Stimulated activated CD4-positive, alpha-beta T cell treated with anti-CD3 and anti-CD28 coated beads, Interleukin-15, amount 100 ng/mL, for 48 hours (primary cell): Measurements from ENCODE around the gene ARHGAP44.

Experiments
- DNase-seq, 2 donors: peaks; one replicate each; pipeline ENCODE4 v3.0.0-alpha.2; 2020; ENCODE audit warnings: low read depth in 2 of 2

Gene ARHGAP44, protein sequence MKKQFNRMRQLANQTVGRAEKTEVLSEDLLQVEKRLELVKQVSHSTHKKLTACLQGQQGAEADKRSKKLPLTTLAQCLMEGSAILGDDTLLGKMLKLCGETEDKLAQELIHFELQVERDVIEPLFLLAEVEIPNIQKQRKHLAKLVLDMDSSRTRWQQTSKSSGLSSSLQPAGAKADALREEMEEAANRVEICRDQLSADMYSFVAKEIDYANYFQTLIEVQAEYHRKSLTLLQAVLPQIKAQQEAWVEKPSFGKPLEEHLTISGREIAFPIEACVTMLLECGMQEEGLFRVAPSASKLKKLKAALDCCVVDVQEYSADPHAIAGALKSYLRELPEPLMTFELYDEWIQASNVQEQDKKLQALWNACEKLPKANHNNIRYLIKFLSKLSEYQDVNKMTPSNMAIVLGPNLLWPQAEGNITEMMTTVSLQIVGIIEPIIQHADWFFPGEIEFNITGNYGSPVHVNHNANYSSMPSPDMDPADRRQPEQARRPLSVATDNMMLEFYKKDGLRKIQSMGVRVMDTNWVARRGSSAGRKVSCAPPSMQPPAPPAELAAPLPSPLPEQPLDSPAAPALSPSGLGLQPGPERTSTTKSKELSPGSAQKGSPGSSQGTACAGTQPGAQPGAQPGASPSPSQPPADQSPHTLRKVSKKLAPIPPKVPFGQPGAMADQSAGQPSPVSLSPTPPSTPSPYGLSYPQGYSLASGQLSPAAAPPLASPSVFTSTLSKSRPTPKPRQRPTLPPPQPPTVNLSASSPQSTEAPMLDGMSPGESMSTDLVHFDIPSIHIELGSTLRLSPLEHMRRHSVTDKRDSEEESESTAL

DNA sequence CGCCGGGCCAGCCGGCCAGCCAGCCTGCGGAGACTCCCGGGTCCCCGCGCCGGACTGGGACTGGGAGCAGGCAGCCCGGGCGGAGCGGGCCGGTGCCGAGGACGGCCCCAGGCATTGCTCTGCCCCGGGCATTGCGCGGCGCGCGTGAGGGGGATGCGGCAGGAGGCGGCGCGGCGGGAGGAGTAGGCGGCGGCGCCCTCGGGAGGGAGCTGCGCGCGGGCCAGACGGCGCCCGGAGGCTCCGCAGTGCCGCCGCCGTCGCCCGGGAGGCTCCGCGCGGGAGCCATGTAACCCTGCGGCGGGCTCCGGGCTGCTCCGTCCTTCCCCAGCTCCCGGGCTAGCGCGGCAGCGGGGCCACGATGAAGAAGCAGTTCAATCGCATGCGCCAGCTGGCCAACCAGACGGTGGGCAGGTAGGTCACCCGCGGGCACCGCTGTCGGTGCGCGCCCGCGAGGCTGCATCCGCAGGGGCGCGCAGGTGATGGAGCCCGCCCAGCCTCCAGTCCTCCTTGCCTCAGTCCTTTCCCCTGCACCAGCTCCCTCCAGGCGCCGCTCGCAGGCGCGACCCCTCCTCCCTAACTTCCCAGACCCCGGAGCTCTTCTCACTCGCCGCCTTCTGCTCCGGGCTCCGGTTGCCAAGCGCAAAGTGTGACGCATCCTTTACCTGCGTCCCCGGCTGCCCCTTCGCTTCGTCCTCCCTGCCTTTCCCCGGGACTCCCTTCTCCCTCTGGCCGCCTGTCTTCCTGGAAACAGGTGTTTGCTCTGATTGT, at the start of gene ARHGAP44:
TSS of gene ARHGAP44 (plus strand) at position 18 of the 768 bp plus-strand sequence. CDS start at position 359, 341 bp downstream.
- no peak for DNase-seq

DNA sequence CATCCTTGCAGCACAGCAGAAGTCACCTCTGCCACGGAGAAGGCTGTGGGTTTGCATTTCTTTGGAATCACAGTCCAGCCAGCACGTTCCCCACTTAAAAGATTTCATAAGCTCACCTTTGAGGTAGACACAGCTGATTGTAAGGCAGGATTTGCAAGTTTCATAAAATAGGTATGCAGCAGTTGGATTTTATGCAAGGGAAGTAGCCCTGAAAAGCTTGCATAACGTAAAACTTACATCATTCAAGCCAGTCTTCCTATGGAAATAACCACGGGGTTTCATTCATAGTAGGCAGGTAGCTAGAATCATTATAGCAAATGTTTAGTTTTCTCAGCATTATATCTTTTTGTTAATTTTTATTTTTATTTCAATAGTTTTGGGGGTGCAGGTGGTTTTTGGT, 49.8 kb upstream of the ARHGAP44 start:
- DNase-seq, result no peak

DNA sequence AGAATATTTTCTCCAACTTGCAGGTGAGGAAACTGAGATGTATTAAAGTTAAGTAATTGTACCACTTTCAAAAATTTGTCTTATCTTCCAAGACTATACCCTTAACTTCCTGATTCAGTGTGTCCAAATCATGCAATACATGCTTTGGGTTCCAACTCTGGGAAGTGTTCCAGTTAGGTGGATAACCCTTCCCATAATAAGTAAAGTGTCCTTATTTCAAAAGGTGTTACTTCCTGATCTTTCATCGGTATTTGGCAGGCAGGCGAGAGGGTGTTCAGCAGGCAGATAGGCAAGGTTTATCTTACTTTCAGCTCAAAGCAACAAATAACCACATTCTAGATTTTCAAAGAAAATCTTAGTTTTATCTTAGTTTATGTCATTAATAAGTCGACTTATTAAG, 46.3 kb upstream of the ARHGAP44 start:
- no peak for DNase-seq

DNA sequence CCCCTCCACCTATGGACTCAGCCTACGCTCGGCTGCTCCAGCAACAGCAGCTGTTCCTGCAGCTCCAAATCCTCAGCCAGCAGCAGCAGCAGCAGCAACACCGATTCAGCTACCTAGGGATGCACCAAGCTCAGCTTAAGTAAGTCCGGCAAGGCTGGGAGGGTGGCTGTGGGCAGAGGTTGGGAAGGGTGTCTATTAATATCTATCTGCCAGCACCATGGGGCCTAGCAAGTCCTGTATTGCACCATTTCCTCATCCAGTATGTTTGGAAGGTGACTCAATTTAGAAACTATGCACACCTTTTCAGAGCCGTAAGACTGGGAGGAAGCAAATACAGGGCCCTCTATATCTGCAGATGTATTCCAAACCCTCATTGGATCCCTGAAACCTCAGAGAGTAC, 45.0 kb upstream of the ARHGAP44 start:
- DNase-seq, result no peak

DNA sequence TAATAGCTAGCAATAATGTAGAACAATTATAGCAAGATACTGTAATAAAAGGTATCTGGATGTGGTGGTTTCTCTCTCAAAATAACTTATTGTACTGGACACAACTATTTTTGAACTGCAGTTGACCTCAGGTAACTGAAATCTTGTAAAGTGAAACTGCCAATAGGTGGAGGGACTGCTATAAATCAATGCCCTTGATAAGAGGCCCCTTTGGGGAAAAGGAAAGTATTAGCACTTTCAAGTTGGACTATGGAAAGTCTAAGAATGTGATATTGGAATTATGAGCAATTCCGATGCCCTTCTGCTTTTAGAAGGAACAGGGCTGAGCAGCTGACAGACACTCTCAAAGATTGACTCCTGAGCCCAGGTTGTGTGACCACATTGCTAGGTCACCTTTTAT, 44.5 kb upstream of the ARHGAP44 start:
- no peak for DNase-seq

DNA sequence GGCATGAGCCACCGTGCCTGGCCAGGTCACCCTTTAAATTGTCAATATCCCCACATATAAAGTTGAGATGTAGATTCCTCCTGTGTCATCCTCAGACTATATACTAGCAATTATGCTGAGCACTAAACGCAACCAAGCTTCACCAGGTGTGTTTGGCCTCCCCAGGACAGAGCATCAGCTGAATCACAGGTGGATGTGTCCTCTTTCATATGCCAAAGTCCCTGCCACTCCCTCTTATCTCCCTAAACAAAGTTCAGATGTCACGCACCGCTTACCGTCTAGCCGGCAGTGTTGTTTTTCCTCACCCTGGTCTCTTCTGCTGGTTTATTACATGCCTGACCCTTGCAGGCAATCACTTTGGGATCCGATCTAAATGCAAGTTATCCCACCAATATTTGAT, 43.8 kb upstream of the ARHGAP44 start:
- DNase-seq, result no peak

DNA sequence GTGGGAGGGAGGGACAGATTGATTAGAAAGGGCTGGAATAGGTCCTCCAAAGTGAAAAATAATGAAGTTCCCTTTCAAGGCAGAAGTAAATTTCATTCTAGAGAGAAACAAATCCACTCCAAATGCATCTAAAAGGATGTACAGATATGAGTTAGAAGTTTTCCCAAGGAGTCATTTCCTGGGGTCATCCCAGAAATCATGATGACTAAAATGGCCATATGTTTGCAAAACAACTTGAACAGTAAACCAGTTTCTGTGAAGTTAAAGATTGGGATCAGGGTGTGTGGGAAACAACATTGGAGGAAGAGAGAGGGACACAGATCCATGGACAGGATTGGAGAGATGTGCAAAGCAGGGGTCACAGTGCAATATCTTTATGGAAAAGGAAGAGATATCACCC, 32.5 kb upstream of the ARHGAP44 start:
- DNase-seq, result no peak

DNA sequence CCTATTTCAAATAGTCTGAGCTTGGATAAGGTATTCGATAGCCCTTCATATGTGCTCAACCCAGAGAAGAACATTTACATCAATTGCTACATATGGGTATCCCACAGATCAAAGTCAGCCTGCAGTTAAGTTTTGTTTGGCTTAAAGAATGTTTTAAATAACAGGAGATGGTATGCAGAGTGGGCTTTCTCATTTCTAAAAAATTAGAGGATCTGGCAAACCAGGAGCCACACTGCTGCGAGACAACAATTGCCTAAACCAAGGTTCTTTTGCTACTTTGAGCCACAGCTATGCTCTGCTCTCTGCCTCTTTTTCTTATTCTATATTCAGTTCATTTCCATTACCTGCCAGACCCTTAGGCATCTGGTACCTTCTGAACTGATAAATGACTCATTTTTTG, 30.2 kb upstream of the ARHGAP44 start:
- DNase-seq, result no peak

DNA sequence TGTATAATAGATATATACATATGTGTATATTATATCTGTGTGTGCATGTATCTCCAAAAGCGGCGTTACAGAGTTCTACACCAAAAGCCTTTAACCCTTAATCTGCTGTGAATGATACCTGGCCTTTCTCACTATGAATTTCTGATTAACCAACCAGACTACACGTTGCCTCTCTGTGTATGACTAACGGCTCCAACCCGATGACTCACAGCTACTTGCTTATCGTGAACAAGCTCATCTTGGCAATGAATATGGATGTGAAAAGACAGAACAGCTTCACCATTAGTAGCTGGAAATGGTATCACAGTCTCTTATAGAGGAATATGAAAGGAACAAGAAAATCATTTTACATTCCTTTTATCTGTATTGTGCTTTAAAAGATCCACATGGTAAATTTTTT, 23.8 kb upstream of the ARHGAP44 start:
- no peak for DNase-seq

DNA sequence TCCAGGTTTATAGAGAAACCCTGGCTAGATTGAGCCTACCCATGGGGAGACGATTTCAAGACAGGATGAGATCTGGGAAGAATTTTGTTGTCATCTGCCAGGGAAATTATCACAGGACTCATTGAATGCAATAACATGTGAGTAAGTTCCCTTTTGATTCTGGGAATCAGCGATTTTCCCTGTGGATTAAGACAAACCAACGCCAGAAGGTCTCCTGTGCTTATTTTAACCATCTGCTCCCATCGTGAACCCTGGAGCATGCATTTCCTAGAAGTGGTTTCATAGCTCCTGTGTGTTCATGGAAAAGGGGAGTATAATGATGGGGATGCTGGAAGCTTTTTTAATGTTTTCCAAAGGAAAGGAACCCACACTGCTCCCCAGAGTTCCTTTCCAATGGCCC, 21.0 kb upstream of the ARHGAP44 start:
- DNase-seq, result no peak

DNA sequence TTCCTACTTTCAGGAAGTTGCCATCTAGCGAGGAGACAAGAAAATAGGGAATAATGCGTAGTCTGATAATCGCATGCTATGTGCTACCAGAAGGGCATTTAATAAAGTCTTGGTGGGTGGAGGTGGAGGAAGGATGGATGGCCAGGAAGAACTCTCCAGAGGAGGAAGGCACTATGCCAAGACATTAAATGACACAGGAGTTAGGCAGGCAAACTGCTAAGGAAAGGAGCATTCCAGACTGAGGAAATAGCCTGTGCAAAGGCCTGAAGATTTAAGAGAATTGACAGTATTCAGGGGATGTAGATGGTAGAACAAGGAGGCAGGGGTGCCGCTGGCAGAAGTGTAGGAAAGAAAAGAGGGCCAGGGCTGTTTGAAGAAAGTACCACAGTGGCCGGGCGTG, 19.3 kb upstream of the ARHGAP44 start:
- no peak for DNase-seq

DNA sequence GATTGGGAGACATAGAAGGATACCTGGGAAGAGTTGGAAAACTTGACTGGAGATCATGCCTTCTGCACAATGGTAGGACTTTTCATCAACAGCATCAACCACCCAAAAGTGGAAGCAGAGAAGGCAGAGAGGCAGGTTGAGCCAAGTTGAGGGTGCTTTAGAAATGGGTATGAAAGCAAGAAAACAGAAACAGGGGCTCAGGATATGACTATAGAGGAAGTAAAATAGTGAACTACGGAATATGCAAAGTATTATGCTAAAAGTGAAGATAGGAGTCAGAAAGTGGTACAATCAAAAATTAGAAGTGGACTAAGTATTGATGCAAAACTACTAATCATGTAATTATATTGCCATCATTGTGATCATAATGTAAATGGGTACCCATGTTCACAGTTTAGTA, 16.1 kb upstream of the ARHGAP44 start:
- DNase-seq, result no peak

DNA sequence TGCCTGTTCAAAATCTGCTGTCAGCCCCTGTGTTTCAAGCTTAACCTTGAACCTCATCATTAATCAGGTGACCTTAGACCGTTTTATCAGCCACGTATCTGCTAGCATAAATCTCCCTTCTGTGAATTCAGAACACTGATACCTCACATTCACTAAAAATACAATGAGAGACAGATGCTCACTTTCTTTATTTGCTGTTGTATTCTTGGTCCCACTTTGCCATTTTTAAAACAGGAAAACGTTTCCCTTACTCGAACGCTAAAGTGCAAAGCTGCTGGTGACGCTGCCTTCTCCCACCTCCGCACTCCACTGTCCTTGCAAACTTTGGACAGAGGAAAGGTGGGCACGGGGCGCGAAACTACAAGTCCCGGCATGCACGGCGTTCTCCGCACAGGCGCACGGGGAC, 220 bp upstream of the ARHGAP44 start:
- peak in 1 of 2 donors; percentile 4 for DNase-seq

DNA sequence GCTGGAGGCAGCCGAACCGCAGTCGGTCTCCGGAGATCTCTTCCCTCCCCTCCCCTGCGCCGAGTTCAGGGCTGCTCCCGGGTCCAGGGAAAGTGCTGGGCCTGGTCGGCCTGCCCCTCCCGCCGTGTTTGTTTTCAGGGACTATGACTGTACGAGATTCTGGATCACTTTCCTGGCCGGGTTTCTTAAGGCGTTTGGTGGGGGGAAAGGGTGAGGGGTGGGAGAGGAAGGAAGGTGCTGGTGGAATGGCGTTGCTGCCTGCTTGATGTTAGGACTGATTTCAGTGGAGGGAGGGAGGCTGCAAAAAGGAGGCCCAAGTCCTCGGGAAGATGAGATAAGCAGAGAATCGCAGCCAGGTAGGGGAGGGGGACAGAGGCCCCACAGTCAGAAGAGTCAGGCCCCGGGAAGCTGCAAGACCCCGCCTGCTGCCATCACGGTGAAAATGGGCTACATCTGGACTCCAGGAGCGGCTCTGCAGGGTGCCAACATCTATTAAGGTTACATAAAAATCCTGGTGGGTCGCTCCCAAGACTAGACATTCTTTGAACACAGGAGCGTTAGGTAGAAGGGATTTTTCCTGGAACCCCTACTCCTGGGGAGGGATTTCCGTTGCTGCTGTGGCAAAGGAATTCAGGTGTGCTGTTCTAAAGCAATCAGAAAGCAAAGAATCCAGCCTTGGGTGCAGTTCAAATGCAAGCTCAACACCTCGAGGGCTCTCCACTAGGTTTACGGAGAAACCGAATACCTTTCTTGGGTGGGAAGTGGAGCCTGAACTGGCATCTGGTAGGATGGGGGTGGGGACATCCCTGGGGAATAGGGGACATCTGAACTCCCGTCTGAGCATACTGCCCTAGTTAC, 1.2 kb downstream of the ARHGAP44 start:
- no peak for DNase-seq

DNA sequence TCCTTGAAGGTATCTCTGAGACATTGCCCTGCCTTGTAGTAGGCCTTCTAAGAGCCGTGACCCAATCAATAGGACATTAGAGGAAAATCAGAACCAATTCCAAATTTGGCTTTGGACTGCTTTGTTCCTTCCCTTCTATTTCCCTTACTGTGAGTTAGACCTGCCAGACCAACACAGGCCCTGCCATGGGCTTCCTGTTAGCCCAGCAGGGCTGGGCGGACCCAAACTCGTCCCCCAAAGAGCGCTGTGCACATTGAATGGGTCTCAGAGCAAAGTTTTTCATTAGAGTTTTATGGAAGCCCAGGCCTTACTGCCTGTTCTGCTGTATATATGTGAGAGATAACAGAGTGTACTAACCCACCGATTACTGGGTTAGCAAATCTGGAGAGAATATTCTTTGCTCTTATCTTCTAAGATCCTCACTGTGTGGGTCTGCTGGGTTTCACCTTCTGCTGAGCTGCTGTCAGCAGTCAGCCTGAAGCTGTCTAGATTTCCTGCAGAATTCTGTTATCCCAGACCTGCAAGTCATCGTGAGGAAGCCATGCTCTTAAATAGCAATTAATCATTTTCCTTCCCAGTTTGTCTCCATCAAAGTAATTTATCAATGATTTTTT, 5.7 kb downstream of the ARHGAP44 start:
- DNase-seq, result no peak

DNA sequence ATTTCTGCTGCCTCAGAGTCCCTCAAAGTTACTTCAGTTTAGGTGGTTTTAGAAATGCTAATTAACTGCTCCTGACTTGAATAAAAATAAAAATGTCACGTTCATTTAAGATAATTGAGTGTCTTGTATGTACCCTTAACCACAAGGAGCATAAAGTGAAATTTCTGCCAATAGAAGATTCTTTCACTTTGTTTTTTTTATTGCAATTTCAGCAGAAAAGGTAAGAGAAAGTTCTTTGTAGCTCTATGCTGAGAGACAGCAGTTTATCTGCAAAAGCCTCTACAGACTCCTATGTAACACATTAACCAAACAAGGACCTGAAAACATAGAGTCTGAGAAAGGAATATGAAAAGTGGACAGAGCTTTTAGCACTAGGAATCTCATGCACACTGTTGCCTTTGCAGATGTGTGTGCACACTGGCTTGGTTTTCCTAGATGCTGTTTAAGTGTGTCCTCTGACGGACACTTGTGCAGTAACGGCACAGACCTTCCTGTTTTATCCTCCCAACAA, 11.6 kb downstream of the ARHGAP44 start:
- DNase-seq, result no peak

DNA sequence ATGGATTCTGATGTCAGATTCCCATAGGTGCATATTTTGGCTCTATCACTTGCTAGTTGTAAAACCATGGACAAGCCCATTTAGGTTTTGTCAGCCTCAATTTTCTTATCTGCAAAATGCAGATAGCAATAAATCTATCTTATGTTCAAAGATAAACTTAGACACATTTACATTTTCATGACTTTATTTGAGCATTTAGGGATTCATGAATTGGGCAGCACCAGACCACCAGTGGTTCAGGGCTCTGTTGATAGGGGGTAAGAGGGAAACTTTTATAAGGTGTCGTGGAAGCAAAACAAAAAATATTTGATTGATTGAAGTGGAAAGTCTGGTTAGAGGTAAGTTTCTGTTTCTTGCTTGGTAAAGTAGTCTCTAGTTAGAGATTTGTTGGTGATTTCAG, 17.3 kb downstream of the ARHGAP44 start:
- DNase-seq, result no peak

DNA sequence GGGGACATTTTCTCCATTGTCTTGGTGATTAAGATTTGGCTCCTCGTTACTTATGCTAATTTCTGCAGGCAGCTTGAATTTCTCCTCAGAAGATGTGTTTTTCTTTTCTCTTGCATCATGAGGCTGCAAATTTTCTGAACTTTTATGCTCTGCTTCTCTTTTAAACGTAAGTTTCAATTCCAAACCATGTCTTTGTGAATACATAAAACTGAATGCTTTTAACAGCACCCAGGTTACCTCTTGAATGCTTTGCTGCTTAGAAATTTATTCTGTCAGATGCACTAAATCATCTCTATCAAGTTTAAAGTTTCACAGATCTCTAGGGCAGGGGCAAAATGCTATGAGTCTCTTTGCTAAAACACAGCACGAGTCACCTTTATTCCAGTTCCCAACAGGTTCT, 19.4 kb downstream of the ARHGAP44 start:
- DNase-seq, result no peak

DNA sequence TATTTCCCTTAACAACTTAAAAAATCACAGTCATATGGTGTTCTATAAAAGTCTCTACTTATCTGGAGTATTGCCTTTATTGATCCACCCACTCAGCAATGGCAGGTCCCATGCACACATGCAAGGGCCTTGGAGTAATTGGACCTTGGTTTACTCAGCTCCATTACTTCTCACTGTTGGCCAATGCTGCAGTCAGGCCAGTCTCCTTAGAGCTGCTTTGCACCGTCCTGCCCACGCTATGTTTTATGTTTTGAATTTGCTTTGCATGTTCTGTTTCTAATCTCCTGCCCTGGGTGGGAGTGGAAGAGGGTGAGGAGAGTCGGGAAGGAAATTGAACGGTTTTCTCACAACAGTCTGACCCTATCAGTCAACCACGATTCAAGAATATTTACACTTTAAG, 23.6 kb downstream of the ARHGAP44 start:
- DNase-seq, result no peak

DNA sequence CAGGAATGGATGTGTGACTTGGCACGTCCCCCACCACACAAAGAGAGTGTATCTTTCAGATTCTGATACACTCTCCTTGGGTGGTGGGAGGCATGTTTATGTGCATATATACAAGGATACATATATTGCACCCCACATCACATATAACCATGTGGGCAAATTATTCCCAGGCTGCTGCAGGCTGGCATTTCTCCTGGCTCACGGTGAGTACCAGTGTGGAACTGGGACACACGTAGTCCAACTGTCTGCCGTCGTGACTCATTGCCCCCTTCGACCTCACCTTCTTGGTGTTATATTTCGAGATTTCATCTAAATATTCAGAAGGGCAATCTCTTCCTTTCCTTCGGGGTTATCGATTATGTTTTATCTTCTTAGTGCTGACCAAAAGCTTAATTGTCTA, 24.4 kb downstream of the ARHGAP44 start:
- DNase-seq, result no peak

DNA sequence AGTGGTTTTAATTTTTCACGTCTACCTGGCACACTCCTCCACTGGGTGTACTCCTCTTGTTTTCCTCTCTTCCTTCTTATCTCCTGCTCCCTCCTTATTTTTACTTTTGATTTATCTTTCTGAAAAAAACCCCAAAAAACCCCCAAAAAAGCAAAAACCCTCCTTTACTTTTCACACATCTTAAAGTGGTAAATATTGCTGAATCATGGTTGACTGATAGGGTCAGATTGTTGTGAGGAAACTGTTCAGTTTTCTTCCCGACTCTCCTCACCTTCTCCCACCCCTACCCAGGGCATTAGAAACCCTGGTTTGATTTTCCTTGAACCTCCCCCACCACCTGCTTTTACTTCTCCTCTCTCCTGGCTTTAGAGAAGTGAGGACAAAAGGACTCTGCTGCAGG, 25.4 kb downstream of the ARHGAP44 start:
- DNase-seq, result no peak
